Stimulated activated CD8-positive, alpha-beta memory T cell treated with anti-CD3 and anti-CD28 coated beads, Interleukin-7, amount 100 ng/mL, for 1 hour (primary cell): ENCODE data around the gene ZSWIM6.

Experiments used
- DNase-seq, 2 donors: peaks; one replicate each; pipeline ENCODE4 v3.0.0-alpha.2; 2020; ENCODE audit warnings: low read depth in 2 of 2

The ZSWIM6 gene

DNA sequence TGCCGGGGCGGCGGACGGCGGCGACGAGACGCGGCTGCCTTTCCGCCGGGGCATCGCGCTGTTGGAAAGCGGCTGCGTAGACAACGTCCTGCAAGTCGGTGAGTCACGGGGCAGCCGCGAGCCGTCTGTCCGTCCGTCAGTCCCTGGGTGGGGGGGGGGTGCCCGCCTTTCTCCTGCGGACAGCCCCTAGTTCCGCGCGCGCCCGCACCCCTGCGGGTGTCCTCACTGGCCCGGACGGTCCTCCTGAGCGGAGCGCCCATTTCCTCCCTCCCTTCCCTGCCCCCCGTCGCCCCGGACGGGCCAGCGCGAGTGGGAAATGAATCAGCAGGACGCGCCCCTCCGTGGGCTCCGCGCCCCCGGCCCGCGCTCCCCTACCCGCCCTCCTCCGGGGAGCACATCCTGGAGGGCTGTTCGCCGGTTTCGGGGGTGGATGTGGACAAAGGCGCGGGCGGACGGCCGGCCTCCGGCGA is 828 bp downstream of the ZSWIM6 start:
- DNase-seq: no peak

DNA sequence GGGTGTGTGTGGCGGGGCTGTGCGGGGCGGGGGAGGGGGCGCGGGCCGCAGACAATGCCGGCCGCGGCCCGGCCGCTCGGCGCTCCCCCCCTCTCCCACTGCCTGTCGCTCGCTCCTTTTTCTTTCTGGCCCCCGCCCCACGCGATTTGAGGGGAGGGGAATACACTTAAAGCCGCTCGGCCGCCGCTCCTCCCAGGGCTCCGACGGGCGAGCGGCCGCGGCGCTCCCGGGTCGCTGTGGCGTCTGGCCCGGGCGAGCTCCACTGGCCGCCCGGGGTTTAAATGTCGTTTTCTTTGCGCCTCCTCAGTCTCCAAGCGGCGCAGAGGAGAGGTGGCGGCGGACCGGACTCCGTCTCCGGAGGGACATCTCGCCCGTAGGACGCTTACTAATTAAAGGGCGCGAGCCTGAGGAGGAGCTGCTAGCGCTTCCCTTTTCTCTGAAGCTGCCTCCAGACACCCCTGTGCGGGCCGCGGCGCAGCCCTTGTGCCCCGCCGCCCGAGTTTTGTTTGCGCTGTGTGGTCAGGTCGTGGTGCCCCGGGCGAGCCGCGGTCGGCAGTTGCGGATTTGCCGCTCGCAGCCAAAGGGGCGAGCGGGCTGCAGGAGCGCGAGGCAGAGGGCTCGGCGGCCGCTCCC is 1.4 kb downstream of the ZSWIM6 start:
- no peak for DNase-seq

DNA sequence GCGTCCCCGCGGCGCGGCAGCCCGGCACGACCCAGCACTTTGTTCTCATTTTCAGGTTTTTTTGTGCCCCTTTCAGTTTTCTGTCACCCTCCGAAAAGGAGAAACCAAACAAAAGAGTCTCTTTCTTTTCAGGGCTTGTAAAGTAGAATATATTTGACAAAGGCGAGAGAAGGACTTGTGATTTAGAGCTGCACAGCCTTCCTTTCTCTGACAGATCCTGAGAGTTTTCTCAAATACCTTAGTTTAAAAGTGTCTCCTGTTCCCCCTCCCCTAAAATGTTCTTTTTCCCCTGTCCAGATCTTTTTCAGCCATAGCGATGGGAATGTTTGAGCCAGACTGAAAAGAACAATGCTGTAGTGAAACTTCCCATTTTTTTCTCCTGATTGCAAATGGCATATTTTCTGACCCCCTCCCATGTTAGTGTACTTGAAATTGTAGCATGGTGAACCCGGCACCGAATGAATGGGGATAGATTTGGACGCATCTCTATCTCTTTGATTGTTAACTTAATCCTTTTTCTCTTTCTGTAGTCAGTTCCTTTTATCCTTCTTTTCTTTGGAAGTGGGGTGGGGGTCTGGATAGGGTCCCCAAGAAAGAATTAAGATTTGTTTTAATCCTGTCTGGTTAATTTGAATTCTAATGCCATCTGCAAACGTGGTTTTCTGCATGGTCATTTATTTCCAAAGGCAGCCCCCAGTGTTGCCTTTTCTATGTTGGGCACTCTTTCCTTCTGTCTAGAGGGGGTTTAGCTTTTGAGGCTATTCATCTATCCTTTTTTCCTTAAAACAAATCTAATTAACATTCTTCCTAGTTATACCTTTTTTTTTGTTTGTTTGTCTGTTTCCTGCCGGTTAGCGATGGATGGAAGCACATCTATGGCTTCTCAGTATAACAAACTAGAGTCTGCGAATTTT is 2.2 kb downstream of the ZSWIM6 start:
- no peak for DNase-seq

DNA sequence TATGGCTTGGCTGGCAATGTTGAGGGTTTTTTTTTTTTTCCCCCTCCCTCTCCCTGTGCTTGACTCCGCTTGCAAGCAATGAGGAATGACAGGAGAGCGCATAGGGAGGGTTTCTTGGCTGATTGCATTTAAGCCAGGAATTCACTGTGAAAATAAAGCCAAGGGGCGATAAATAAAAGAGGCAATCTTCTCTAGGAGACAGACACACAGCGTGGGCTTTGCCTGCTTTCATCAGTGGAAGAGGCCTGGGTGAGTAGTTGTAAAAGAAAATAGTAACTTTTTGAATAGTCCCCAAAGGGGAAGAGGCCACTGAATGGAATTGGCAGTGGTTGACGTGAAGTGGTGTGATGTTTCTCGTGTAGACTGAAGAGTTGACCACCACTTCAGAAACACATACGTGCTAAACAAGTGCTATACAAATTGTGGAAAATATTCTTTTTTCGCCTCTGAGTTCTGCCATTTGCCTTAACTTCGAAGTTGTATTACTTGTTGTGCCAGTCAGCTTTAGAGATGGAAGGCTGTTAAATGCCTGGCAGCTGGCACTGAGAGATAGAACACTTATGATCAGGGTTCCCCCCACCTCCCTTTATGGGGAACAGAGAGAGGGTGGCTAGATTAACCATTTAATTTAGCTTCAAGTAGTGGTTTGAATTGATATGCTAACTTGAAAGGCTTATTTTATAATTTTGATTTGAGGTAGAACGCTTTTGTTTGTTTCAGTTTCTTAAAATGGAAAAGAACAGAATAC is 3.0 kb downstream of the ZSWIM6 start:
- no peak for DNase-seq

DNA sequence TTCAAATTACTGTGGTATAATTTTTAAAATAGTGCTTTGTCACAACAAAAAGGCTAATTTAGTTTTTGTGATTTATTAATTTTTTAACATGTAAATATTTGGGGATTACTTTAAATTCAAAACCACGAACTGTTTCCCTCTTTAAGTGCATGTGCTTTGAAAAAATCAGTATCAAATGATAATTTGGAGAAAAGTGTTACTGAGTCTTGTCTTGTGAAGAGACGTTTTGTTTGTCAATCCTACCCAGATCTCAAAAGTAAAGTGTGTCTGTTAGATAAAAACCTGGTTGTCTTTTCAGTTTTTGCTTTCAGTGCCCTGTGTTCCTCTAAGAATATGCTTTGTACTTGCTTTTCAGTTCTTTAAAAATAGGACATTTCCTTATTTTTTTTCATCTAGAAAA is 7.7 kb downstream of the ZSWIM6 start:
- no peak for DNase-seq

DNA sequence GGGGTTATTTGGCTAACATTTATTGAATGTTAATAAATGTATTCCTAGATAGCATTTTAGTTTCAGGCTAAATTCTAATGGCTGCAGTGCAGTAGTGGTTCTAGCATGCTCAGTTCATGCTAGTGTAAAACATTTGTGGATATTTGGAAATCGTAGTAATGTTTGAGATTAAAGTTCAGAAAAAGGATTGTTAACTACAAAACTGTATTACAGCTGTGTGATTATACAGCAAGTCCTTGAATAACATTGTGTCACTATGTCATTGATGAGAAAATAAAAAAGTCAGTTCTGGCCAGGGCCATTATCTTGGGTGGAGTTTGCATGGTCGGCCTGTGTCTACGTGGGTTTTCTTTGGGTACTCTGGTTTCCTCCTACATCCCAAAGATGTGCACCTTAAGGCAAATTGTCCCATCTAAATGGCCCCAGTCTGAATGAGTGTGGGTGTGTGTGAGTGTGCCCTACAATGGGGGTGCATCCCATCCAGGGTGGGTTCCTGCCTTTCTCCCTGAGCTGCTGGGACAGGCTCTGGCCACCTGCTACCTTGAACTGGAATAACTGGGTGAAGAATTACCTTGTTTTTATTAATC is 8.8 kb downstream of the ZSWIM6 start:
- no peak for DNase-seq

DNA sequence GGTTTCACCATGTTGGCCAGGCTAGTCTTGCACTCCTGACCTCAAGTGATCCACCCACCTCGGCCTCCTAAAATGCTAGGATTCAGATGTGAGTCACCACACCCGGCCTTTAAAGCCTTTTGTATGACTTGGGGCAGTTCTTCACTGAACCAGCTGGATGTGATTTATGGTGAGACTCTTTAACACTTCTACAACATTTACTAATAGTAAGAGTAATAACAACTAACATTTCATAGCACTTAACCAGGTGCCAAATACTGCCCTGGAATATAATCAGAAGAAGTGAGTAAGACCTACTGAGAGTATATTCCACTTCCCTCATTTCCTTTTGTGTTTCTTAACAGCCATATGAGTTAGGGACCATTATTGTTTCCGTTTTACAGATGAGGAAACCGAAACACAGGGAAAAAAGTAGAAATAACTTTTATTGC is 10.0 kb downstream of the ZSWIM6 start:
- DNase-seq: no peak

DNA sequence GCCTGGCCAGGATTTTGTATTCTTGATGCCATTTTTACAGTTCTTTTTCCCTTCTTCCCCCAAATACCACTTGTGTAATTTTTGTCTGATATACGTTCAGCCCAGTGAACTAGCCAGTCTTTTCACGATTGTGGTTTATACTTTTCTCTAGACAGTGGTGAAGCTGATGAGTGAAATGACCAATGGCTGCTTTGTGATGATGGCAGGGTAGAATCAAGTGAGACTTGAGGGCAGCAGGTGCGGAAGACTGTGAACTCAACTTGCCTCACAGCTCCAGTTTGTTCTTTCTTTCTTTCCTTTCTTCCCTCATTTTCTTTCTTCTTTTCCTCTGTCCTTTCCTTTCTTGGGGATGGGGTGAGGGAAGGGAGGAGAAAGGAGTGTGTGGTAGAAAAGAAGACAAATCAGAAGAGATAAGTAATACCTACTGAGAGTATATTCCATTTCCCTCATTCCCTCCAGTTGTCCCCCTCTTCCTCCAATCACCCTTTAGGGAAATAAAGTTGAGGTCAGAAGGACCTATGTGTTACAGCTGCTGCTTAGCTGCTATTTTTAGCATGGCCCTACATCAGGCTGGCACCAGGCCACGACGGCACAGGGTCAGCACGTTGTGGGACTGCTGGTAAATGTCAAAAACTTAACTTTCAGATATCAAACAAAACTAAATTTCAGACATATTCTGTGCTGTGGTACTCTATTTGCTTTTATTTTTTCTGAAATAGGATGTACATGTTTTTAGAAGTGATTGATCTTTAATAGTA is 12.3 kb downstream of the ZSWIM6 start:
- DNase-seq: no peak

DNA sequence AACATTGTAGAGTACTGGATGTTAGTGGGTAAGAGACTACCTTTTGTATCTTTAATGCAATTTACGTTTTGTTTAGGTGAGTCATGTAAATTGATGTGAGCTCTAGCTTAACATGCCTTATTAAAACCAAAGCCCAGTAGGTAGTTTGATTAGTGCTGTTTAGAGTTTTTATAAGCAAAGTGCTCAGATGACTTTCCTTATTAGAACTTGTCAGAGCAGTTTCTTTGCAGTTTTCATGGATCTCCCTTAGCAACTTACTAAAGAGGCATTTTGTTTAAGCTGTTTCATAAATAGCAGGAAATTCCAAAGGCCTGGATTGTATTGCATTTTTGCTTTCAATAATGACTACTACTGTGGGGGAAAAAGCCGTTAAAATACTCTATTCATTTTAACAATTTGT is 14.5 kb downstream of the ZSWIM6 start:
- no peak for DNase-seq

DNA sequence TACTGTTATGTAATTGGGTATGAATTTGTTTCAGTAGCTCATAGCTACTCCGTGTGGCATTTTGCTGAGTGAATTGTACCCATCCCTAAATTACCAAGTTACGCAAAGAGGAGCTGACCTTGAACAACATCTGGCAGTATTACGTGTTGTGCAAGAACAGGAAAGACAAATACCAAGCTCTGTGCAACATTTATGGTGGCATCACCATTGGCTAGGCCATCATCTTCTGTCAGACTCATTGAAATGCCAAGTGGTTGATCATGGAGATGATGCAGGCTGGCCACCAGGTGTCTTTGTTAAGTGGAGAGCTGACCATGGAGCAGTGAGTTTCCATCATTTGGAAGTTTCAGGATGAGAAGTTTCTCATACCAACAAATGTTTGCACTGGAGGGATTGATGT is 15.0 kb downstream of the ZSWIM6 start:
- no peak for DNase-seq

DNA sequence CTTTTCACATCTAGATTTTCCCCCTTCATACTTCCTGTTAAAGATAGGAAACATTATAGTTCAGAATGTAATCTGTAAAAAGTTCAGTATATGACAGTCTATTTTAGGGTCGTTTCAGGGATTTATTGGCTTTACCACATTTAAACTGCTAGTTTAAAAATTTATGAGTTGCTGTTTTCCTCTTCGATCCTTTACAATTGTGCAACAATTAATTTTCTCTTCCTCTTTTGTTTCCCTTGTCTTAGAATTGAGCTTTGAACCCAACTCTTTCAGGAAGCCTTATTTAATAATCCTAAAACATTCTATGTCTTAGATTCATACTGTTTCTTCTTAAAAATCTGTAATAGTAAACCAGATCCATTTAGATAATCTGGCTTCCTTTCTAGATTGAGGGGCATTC is 16.4 kb downstream of the ZSWIM6 start:
- DNase-seq: no peak

DNA sequence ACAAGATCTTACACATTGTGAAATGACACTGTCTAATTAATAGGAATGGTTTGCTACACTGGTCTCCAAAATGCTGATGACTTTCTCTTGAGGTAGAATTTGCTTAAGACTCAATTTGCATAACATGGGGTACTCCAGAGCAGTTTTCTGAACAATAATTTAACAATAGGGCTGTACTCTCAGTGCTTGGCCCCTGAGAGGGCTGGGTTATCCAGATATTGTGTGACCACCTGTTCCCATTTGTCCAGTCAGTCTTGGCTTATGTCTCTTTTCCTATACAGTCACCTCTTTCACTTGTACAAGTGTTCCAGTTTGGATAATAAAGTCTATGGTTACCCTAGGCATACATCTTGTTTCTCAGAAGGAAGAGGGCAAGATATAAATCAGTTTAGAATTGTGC is 17.9 kb downstream of the ZSWIM6 start:
- no peak for DNase-seq

DNA sequence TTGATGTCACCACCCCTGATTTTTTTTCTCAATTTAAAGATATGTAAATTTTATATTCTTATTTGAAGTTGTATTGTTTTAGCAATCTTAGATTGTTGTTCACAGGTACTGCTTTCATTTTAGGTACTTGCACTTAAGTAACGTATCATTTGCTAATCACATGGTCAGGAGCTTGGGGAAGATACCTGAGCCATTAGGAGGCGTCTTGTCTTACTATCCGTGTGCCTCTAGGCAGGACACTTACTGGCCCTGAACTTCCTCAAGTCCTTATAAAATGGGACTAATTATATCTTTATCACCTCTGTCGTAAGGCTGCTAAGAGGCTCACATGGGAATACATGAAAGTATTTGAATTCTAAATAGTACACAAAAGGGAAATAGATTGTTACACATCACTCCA is 18.5 kb downstream of the ZSWIM6 start:
- DNase-seq: no peak

DNA sequence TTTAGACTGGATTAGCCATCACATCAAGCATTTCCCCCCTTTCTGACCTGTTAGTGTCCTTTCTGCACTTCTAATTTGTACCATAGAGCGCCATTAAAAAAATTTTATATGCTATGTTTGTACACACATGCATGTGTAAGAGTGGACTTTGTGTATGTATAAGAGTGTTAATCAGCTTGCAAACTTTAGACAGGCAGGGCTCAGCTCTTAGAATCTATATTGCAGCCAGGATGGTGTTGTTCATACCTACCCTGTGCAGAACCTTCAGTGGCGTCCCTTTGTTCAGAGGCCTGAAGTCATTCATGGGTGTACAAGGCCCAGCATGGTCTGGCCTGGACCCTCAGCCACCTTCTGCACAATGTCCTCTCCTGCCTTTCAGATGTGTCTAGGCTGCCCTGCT is 19.7 kb downstream of the ZSWIM6 start:
- no peak for DNase-seq

DNA sequence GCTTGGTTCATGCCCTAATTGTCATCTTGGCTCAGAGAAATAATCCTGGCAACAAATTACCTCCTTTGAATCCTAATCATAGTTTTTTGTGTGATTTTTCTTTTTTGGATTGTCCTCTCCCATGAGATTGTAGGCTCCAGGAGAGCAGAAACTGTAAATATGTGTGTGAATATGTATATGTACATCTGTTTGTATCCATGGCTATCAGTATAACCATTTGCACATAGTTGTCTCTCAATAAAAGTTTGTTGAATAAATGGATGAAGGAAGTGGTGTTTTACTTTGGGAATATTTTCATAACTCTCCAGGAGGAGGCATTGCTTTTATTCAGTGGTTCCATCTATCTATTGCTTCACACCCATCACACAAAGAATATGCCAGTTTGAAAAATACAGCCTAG is 20.1 kb downstream of the ZSWIM6 start:
- no peak for DNase-seq

DNA sequence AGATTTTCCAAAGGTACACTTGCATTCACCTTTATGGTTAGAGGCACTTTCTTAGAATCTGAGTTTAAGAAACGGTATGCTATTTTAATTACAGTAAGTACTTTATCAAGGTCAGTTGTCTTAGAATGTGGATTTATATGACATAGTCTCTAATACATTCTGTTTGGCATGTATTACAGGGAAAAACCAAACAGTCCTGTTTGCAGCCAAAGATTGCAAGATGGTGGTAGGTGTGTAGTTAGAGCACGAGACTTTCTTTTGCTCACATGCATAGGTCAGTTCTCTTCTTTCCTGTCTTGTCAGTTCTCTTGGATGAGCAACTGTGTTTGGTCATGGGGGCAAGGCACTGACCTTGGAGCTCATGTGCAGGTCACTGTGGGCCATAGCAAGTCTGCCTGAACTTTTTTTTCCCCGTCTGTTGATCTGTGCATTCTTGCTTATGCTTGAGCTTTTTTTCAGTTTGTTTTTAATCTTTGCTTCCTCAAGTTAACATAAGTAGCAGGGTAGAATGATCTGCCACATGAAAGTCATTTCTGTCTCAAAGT is 20.6 kb downstream of the ZSWIM6 start:
- DNase-seq: no peak

DNA sequence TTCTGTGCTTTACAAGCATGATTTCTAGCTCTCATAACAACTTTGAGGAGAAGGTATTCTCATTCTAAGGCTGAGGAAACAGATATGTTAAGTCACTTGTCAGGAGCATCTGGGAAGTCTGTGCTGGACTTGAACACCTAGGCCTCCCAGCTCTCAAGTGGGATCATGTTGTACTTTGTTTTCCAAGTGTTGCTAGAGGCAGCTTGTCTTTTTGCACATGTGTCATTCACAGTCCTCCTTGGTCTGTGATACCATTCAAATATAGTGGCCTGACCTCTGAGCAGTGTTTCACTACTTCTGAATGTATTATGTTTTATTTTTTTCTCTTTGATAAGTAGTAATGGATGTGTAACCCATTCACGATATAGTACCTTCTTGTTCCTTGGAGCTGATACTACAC is 21.2 kb downstream of the ZSWIM6 start:
- no peak for DNase-seq

DNA sequence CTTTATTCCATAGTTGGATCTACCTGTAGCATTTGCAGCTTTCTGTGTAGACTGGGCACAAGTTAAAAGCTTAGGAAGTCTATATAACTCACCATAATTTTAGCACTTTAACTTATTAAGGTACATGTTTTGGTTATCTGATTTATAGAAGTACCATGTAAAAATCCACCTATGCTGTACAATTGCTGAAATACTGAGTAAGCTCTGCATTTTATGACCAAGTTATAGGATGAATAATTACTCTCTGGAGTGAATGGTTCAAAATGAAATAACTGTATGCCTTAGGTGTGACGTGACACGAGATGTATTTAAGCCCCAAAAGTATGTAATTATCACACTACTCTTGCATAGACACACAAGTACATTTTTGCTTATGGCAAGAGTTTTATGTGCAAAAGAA is 22.1 kb downstream of the ZSWIM6 start:
- DNase-seq: no peak

DNA sequence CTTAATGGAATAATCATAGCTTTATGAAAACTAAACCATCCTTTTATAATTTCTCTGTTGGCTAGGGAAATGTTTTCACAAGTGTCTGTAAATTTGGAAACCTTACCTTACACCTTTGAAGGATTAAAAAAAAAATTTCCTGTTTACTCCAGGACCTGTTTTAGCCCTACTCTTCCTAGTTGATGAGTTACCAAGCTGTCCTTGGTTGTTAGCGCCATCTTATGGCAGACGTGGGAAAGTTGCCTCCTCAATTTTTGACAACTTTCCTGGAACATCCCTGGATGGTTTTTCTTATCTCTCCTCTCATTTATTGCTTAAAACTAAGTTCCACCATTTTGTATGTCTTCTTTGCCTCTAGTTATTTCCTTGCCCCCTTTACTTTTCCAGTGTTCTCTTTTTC is 25.7 kb downstream of the ZSWIM6 start:
- no peak for DNase-seq

DNA sequence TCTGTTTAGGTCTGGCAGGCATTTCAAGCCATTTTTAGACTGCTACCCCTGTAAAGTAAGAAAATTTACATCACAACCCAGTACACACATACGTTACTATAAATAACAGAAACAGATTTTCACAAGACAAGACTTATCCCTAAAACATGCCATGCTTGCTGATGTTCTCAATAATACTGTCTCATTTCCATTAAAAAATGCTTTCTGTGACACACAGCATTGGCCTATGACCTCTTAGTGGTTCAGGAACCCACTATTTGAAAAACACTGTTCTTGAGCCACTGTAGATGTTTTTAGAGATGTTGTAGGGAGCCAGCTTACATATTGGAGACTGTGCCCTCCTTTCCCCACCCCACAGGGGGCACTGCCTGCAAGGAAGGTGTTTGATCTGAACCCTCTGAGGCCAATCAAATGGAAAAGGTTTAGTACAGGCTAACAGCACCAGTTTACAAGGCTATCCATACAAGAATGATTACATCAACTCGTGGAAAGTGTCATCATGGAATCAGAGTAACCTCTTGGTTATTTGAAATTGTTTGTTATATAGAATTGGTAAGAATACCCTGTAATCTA is 30.8 kb downstream of the ZSWIM6 start:
- no peak for DNase-seq
